C4-2B (cell line): ENCODE data around the gene FAM83E.
A peak's percentile ranks its signal among the peaks of the same experiment; 100 is the strongest.

Experiments used
- H3K27ac ChIP-seq: fragments of 450-650 bp; 2 replicates; pipeline ENCODE4 v1.5.1; 2017
- ZFX ChIP-seq: fragments of 450-650 bp; IDR thresholded peaks from 2 replicates; pipeline ENCODE4 v1.6.1; 2017
- TF ChIP-seq, protein P1 (sequence below): fragments of 450-650 bp; conservative IDR thresholded peaks from 2 replicates; pipeline ENCODE4 v1.5.1; 2017; ENCODE audit warnings: mild to moderate bottlenecking

The FAM83E gene

DNA sequence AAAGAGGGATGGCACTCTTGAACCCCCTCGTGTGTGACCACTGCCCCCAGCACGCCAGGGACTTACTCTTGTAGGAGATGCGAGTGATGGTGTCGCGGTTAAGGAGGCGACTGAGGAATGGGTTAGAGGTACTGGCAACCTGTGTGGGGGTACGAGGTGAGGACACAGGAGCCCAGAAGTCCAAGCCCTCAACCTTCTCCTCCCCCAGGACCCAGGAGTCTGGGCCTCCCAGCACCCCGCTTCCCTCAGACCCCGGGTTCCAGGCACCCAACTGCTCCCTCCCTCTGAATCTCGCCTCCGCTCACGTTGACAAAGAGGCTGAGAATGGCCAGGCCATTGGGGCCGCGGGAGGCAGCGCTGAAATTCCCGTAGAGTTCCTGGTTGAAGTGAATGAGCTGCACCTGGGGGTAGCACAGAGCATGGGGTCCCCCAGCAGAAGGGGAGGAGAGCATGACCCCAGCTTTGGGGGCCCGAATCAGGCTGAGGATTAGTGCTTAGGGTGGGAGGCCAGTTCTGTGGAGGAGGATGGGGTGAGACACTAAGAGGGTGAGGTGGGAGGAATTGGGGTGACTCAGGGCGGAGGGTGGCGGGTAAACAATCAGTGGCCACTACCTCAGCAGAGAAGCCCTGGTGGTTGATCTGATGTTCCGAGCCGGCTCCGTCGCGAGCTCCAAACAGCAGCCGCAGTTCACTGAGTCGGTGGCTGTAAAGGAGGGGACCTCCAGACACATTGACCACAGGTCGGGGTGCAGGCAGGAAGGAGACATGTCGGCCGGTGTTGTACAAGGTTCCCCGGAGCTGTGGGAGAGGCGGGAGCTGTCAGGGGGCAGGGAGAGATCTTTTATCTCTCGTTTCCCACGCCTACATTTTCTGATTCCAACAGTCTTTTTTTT, 24.9 kb upstream of the FAM83E start:
- TF ChIP-seq, protein P1, sequence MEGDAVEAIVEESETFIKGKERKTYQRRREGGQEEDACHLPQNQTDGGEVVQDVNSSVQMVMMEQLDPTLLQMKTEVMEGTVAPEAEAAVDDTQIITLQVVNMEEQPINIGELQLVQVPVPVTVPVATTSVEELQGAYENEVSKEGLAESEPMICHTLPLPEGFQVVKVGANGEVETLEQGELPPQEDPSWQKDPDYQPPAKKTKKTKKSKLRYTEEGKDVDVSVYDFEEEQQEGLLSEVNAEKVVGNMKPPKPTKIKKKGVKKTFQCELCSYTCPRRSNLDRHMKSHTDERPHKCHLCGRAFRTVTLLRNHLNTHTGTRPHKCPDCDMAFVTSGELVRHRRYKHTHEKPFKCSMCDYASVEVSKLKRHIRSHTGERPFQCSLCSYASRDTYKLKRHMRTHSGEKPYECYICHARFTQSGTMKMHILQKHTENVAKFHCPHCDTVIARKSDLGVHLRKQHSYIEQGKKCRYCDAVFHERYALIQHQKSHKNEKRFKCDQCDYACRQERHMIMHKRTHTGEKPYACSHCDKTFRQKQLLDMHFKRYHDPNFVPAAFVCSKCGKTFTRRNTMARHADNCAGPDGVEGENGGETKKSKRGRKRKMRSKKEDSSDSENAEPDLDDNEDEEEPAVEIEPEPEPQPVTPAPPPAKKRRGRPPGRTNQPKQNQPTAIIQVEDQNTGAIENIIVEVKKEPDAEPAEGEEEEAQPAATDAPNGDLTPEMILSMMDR, result no peak
- no peak for TF ChIP-seq ZFX
- no peak overlapping the region for H3K27ac ChIP-seq

DNA sequence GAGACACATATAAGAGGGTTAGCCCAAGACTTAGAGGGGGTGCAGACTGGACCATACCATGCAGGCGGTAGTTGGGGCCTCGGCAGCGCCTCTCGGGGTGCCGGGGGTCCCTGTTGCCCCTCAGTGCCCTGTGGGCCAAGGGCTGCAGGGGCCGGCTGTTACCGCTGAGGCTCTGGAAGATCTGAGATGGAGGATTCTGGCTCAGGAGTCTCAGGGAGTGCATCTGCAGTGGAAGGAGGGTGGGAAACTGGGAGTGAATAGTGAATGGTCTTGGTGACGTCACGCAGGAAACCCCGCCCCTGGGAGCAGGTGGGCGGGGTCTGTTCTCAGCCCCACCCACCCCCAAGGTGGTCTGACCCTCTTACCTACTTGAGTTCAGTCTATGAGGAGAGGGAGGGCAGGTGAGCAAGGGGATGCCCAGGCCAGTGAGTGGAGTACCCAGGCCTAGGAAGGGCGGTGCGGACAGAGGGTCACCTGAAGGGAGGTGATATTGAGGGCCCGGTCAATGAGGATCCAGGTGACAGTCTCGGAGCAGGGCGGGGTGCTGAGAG, 24.0 kb upstream of the FAM83E start:
- peak overlapping the region; percentile 92 for H3K27ac ChIP-seq
- TF ChIP-seq ZFX, result no peak
- TF ChIP-seq, protein P1, result no peak

DNA sequence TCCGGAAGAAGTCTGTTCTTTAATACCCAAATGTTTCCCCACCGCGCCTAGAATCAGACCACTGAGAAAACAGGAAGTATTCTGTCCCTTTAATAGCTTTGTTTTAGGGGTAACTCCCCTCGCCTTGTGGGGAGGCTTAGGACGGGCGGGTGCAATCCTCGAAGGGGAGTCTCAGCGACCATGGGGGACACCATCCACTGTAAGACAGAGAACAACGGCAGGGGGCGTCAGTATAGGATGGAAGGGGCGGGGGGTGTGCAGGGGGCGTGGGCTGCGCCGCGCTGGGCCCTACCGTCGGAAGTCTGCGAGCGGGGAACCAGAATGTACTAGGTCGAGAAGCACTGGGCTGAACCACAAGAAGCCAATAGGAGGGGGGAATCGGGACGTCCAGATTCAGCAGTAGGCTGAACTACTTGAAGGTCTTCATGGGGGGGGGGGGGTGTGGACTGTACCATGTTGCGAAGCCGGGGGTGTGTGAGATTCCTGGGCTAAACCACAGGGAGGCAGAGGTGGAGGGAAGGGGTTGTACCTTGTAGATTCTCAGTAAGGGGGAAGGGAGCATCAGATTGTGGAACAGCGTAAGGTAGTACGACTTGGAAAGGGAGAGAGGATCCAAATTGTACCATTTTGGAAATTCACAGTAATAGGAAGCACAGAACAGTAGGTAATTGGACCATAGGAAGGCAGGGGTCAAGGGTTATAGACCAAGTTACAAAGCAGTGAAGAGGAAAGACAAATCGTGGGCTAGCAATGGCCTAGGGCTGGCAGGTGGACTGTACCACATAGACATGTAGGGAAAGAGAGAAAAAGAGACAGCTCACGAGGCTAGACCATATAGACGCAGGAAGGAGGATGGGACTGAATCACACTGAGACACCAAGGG, 23.3 kb upstream of the FAM83E start:
- TF ChIP-seq, protein P1, result no peak; the same call in 1 of the 2 replicates
- TF ChIP-seq ZFX, result no peak
- peak overlapping the region; percentile 92 for H3K27ac ChIP-seq

DNA sequence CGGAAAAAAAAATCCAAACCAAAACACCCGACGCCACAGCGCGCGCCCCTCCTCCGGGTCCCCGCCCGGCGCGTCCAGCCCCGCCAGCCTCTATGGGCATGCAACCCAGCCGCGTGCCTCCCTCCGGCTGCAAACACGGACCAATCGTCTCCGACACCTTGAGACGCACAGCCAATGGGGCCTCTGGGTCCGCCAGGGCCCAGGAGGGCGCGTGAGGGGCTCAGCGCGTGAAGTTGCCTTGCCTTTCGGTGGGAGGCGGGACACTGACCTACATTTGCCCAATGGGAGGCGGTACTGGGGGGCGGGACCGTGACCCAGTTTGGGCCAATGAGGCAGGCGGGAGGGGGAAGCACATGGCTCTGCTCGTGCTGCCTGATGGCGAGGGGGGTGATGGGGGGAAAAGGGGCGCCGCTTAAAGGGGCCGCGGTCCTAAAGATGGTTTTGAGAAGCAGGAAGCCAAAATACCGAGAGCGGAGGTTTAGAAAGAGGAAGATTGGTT, 22.6 kb upstream of the FAM83E start:
- peak overlapping the region; percentile 92 for H3K27ac ChIP-seq
- TF ChIP-seq ZFX, result no peak
- TF ChIP-seq, protein P1, result no peak

DNA sequence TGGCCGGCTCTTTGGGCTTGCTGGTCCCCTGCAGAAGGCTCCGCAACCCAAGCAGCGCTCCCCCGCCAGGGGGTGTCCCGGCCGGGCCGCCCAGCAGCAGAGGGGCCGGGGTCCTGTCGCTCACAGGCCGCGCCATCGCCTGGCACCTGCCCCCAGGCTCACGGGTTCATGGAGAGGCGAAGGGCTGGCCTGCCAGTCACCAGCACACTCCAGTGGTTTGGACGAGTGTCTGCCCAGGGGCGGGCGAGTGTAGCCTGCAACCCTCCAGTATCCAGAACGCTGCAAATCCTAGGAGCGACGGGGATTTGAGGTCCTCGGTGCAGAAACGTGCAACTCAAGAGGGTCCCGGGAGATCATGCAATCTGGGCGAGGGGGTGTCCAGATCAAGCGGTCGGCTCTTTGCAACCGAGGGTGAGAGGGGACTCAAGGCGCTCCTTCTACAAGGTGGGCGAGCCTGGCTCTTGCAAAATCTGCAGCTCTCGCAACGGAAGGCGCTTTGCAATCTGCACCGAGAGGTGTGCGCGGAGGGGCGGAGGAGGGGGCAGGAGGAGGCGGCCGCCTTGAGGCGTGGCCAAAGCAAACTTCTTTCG, 22.1 kb upstream of the FAM83E start, which contains the start of gene DBP:
TSS of gene DBP (minus strand) at position 521 of the 590 bp plus-strand sequence. CDS start at position 136, 385 bp downstream.
- H3K27ac ChIP-seq, result peak within 1 kb of the TSS; percentile 92
- TF ChIP-seq ZFX, result no peak
- TF ChIP-seq, protein P1, result no peak

DNA sequence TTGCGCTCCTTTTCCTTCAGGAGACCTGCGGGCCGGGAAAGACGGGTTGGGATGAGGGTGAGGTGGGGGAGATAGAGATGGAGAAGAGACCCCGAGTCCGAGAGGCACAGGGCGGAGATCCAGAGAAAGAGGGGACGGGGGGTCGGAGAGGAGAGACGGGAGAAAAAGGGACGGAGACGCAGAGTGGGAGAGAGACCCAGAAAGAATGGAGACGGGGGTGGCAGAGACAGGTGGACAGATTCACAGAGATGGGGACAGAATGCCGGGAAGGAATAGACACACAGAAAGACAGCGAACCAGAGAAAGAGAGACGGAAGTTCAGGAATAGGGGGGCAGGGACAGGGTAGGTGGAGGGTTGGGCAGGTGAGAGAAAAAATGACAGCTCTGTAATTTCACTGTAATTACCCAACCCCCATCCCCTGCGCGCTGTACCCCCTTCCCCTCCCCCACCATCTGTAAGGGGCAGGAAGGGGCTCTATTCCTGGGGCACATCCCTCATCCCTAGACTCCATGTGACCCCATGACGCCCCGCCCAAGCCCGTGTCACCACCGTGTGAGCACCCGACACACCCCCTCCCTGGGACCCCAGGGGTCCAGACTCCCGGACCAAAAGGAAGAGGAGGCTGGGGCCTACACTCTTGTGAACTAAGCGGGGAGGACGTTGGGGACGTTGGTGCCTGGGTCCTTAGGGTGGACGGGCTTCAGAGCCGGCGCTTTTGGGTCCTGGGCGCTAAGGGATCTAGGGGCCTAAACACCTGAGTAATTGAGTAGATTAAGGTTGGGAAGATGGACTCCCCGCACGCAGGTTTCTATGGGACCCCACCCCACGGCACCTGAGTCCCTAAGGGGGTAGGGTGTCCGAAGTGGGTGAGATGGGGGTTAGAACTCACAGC, 21.3 kb upstream of the FAM83E start:
- TF ChIP-seq ZFX, result no peak
- TF ChIP-seq, protein P1, result no peak
- H3K27ac ChIP-seq, result peak overlapping the region; percentile 92
